K562 (cell line): ENCODE results near the gene KDM4C. TPM values are rescaled to one million over a fixed set of nuclear protein-coding genes. Genes with fewer than 3 reads are reported as not detected.

Experiments used
- ATF6 ChIP-seq: sonication (generic); formaldehyde crosslinking; IDR thresholded peaks from 2 replicates; pipeline ENCODE4 v1.4.0; 2020; ENCODE audit warnings: mild to moderate bottlenecking, missing genetic modification reagents
- BCL6 ChIP-seq: fragments of 250-450 bp; sonication (Bioruptor Pico); IDR thresholded peaks from 2 replicates; pipeline ENCODE4 v1.4.0; 2020
- CBFA2T3 ChIP-seq: fragments of 450-650 bp; IDR thresholded peaks from 2 replicates; pipeline ENCODE4 v1.6.1; 2017
- E2F5 ChIP-seq: sonication (generic); formaldehyde crosslinking; IDR thresholded peaks from 2 replicates; pipeline ENCODE4 v1.8.0; 2022; ENCODE audit warnings: mild to moderate bottlenecking, missing genetic modification reagents
- ETV1 ChIP-seq: fragments of 450-650 bp; conservative IDR thresholded peaks from 2 replicates; pipeline ENCODE4 v1.6.1; 2016; ENCODE audit warnings: missing genetic modification characterization, control low read depth, low read depth, missing compliant biosample characterization
- HCFC1 ChIP-seq: IDR thresholded peaks from 2 replicates; pipeline ENCODE4 v1.6.1; 2012; ENCODE audit warnings: low read depth, low read length, improper control_type of control experiment
- KAT8 ChIP-seq: fragments of 450-650 bp; IDR thresholded peaks from 2 replicates; pipeline ENCODE4 v1.6.1; 2016; ENCODE audit warnings: low read depth, mild to moderate bottlenecking
- KLF10 ChIP-seq: fragments of 250-450 bp; sonication (Bioruptor Pico); IDR thresholded peaks from 2 replicates; pipeline ENCODE4 v1.6.1; 2021; ENCODE audit warnings: matching md5 sums
- LEF1 ChIP-seq: fragments of 450-650 bp; IDR thresholded peaks from 2 replicates; pipeline ENCODE4 v1.6.1; 2016; ENCODE audit warnings: mild to moderate bottlenecking
- MECOM ChIP-seq: fragments of 250-450 bp; sonication (Bioruptor Pico); IDR thresholded peaks from 2 replicates; pipeline ENCODE4 v1.8.0; 2022; ENCODE audit warnings: inconsistent platforms
- MEF2D ChIP-seq: conservative IDR thresholded peaks from 2 replicates; pipeline ENCODE4 v1.6.1; 2016; ENCODE audit warnings: low read depth, missing genetic modification characterization, missing compliant biosample characterization
- MYC ChIP-seq, 2 experiments: fragments of 250-450 bp in 1 of 2; sonication (Bioruptor Pico) in 1 of 2; IDR thresholded peaks; 2 replicates each; pipeline versions ENCODE4 v1.5.1 to v1.6.1; 2012 to 2021; ENCODE audit warnings: low read depth in 2 of 2, borderline replicate concordance in 1 of 2, improper control_type of control experiment in 1 of 2, low read length in 1 of 2, mild to moderate bottlenecking in 1 of 2, moderate library complexity in 1 of 2
- NCOA4 ChIP-seq: fragments of 450-650 bp; IDR thresholded peaks from 2 replicates; pipeline ENCODE4 v1.6.1; 2018; ENCODE audit warnings: mild to moderate bottlenecking; ENCODE audit not compliant: partially characterized antibody
- RBM34 ChIP-seq: fragments of 200-400 bp; formaldehyde crosslinking; IDR thresholded peaks from 2 replicates; pipeline ENCODE4 v1.6.1; 2018; ENCODE audit warnings: low read length, borderline replicate concordance; ENCODE audit not compliant: insufficient read depth
- SIRT6 ChIP-seq: IDR thresholded peaks from one replicate; pipeline ENCODE4 v1.6.1; 2012; ENCODE audit warnings: low read depth, mild to moderate bottlenecking, control low read depth, inconsistent platforms, low read length, moderate library complexity
- SOX6 ChIP-seq: fragments of 450-650 bp; IDR thresholded peaks from 2 replicates; pipeline ENCODE4 v1.6.1; 2014; ENCODE audit warnings: mild to moderate bottlenecking
- TAL1 ChIP-seq: fragments of 450-650 bp; IDR thresholded peaks from 2 replicates; pipeline ENCODE4 v1.6.1; 2016; ENCODE audit warnings: mild to moderate bottlenecking
- TEAD1 ChIP-seq, 2 experiments: fragments of 450-650 bp in 1 of 2; sonication (generic) in 1 of 2; formaldehyde crosslinking; IDR thresholded peaks; 2 replicates each; pipeline versions ENCODE4 v1.4.0 to v1.8.0; 2020 to 2022; ENCODE audit warnings: mild to moderate bottlenecking in 2 of 2, missing genetic modification reagents in 1 of 2
- U2AF1 ChIP-seq: fragments of 200-400 bp; formaldehyde crosslinking; optimal IDR thresholded peaks from 2 replicates; pipeline ENCODE3; 2017; ENCODE audit warnings: mild to moderate bottlenecking, low read depth, low read length, moderate library complexity
- WHSC1 ChIP-seq: IDR thresholded peaks from one replicate; pipeline ENCODE4 v1.6.1; 2012; ENCODE audit warnings: low read length, control low read depth, inconsistent platforms
- ZBTB12 ChIP-seq: fragments of 250-450 bp; sonication (Bioruptor Pico); IDR thresholded peaks from 2 replicates; pipeline ENCODE4 v1.4.0; 2020
- ZNF121 ChIP-seq: sonication (generic); formaldehyde crosslinking; conservative IDR thresholded peaks from 2 replicates; pipeline ENCODE4 v1.8.0; 2022; ENCODE audit warnings: missing genetic modification reagents
- ZNF280A ChIP-seq: fragments of 450-650 bp; IDR thresholded peaks from 2 replicates; pipeline ENCODE4 v1.6.1; 2018; ENCODE audit warnings: mild to moderate bottlenecking, low read depth; ENCODE audit not compliant: partially characterized antibody
- ZNF324 ChIP-seq: fragments of 250-450 bp; sonication (Bioruptor Pico); IDR thresholded peaks from 2 replicates; pipeline ENCODE4 v1.4.0; 2020; ENCODE audit warnings: mild to moderate bottlenecking
- ZNF41 ChIP-seq: fragments of 250-450 bp; sonication (Bioruptor Pico); conservative IDR thresholded peaks from 2 replicates; pipeline ENCODE4 v1.4.0; 2020; ENCODE audit warnings: mild to moderate bottlenecking
- ZNF764 ChIP-seq: fragments of 250-450 bp; sonication (Bioruptor Pico); IDR thresholded peaks from 2 replicates; pipeline ENCODE4 v1.4.0; 2020; ENCODE audit warnings: low read depth, mild to moderate bottlenecking, moderate library complexity
- ZNF766 ChIP-seq: fragments of 200-800 bp; sonication (Bioruptor generic); conservative IDR thresholded peaks from 2 replicates; pipeline ENCODE4 v1.6.1; 2016; ENCODE audit warnings: missing genetic modification characterization, missing compliant biosample characterization
- polyA plus RNA-seq, 8 experiments: library from polyadenylated mRNA; depleted of rRNA in 4 of 8; stranded (reverse) in 5 of 8; unstranded in 3 of 8; fragments of >200 nt; fragmentation: Nextera tagmentation in 2 of 8; fragmentation: Illumina TruSeq in 1 of 8; extraction: Ambion mirVana in 2 of 8; extraction: Trizol in 1 of 8; gene quantifications; 2 replicates each; pipeline versions ENCODE4 v1.2.1 to v1.2.3, GENCODE V29; 2011 to 2014; ENCODE audit warnings: inconsistent platforms in 1 of 8, missing spikeins in 1 of 8
- total RNA-seq, 7 experiments: library from RNA; depleted of rRNA in 6 of 7; stranded (reverse); fragments of >200 nt in 6 of 7; fragmentation: Illumina TruSeq in 2 of 7; extraction: Trizol in 2 of 7; gene quantifications; 2 replicates each; pipeline versions ENCODE4 v1.2.1 to v1.2.3, GENCODE V29; 2011 to 2021; ENCODE audit warnings: low replicate concordance in 1 of 7

The KDM4C gene
- total and polyA plus RNA-seq, 9 of the 15 experiments (the other 6 are each of a cell fraction or from before 2014, with no cell fraction given): 5.4 to 17.0 (median 12.6) TPM

GRCh38 chr9:6927838-6928237 is 170.1 kb downstream of the KDM4C start (continued):
- TF ChIP-seq ETV1 (tag) (no peak), WHSC1 (no peak), SIRT6 (no peak), CBFA2T3 (peak; percentile 90), ZNF121 (CRISPR knock-in tag) (no peak), RBM34 (no peak), ZNF324 (no peak), MYC (IDR thresholded peaks at IDR 0.05; ENCODE audit: low read depth, low read length) (no peak), MYC (CRISPR knock-in tag; IDR thresholded peaks at IDR 0.05; ENCODE audit: borderline replicate concordance, low read depth) (no peak), ZNF764 (CRISPR knock-in tag) (no peak), ATF6 (CRISPR knock-in tag) (no peak; the same call in 1 of the 2 replicates), ZNF280A (no peak), MEF2D (peak; percentile 91), ZBTB12 (CRISPR knock-in tag) (no peak), MECOM (CRISPR knock-in tag) (no peak), ZNF766 (no peak), TAL1 (peak; percentile 78), NCOA4 (no peak), E2F5 (no peak), LEF1 (no peak), KLF10 (CRISPR knock-in tag) (no peak), SOX6 (peak; percentile 72), BCL6 (CRISPR knock-in tag) (no peak), HCFC1 (no peak), U2AF1 (no peak), KAT8 (no peak), ZNF41 (no peak), TEAD1 (CRISPR knock-in tag; IDR thresholded peaks at IDR 0.05) (no peak)
